DOHH2 (cell line): ENCODE measurements around the gene OSBPL10.

Experiments used
- CTCF ChIP-seq: fragments of 200-600 bp; sonication (generic); IDR thresholded peaks from one replicate; pipeline ENCODE4 v1.5.1; 2014; ENCODE audit warnings: antibody characterized with exemption, mild to moderate bottlenecking, low read depth, low read length; ENCODE audit not compliant: poor library complexity, severe bottlenecking
- EZH2phosphoT487 ChIP-seq: fragments of 200-600 bp; sonication (generic); IDR thresholded peaks from 2 replicates; pipeline ENCODE4 v1.6.1; 2017; ENCODE audit warnings: borderline replicate concordance, mild to moderate bottlenecking, antibody characterized with exemption, low read length, moderate library complexity, mixed read lengths

- TF ChIP-seq CTCF (no peak), EZH2phosphoT487 (no peak)
Measured at GRCh38 chr3:31614162-31614921, 366.7 kb downstream of the OSBPL10 start.
